PC-3 (cell line): ENCODE data around the gene GRIK1.

ENCODE experiments used
- EZH2 ChIP-seq: fragments of 300-600 bp; sonication (generic); IDR thresholded peaks from one replicate; pipeline ENCODE4 v1.6.1; 2017; ENCODE audit warnings: antibody characterized with exemption, mild to moderate bottlenecking, low read length; ENCODE audit not compliant: unreplicated experiment
- TF ChIP-seq, protein P1 (sequence below): fragments of 300-600 bp; sonication (generic); conservative IDR thresholded peaks from 2 replicates; pipeline ENCODE4 v1.5.1; 2017; ENCODE audit warnings: antibody characterized with exemption, low read depth, mild to moderate bottlenecking, low read length

- TF ChIP-seq, protein P1, sequence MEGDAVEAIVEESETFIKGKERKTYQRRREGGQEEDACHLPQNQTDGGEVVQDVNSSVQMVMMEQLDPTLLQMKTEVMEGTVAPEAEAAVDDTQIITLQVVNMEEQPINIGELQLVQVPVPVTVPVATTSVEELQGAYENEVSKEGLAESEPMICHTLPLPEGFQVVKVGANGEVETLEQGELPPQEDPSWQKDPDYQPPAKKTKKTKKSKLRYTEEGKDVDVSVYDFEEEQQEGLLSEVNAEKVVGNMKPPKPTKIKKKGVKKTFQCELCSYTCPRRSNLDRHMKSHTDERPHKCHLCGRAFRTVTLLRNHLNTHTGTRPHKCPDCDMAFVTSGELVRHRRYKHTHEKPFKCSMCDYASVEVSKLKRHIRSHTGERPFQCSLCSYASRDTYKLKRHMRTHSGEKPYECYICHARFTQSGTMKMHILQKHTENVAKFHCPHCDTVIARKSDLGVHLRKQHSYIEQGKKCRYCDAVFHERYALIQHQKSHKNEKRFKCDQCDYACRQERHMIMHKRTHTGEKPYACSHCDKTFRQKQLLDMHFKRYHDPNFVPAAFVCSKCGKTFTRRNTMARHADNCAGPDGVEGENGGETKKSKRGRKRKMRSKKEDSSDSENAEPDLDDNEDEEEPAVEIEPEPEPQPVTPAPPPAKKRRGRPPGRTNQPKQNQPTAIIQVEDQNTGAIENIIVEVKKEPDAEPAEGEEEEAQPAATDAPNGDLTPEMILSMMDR = no peak
- no peak for TF ChIP-seq EZH2
These were observed 430.7 kb downstream of the GRIK1 start for GRCh38 chr21:29509121-29509520.
